ENCODE data around the gene HDAC4. TPM values are rescaled to one million over a fixed set of nuclear protein-coding genes. Genes with fewer than 3 reads are reported as not detected.

The HDAC4 gene
- total and polyA plus RNA-seq, 2 donors from 2014 or later = 2.2 to 56.8 TPM

DNA sequence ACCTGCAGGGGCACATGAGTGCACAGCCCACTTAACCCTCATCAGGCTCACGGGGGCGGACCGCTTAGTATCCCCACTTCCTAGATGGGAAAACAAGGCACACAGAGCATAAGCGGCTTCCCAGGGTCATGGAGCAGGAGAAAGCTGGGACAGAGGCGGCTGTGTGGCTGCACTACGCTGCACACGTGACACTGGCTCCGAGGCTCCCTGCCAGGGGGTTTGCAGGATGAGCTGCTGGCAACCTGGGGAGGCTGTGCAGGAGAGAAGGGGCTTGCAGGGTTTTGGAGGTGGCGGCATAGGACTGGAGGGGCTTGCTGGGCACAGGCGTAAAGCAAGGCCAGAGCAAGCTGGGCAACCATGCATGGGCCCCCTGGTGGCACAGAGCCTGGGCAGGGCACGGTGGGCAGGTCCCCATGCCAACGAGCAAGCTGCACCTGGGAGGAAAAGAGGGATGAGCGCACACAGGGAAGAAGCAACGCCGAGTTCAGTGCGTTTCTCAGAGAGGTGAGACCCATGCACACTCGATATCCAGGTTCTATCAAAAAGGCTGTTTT, 268.6 kb downstream of the HDAC4 start:
- TF ChIP-seq CTCF (IDR thresholded peaks at IDR 0.05; ENCODE audit: borderline replicate concordance, extremely low read depth, insufficient read depth) = no peak
- intact Hi-C loops (cut with DNase I) = no loop called here

DNA sequence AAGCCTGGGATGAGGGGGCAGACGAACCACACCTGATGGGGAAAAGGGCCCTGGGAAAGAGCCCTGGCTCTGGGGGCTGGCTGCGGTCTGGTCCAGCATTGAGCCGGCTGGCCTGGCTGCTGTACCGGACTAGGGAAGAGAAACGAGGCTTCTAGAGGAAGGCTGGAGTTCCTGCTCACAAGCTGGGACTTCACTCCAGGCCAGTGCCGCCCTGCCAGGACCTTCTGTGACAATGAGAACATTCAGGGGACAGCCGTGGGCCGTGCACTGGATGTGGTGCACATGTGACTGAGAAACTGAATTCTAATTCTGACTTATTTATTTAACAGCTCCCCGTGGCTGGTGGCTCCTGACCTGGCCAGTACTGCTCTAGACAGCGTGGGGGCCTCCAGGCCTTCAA, 269.3 kb downstream of the HDAC4 start:
- FAIRE-seq (no peak), DNase-seq (no peak)
- no peaks in the 10 kb centered on the region for H3K27me3 ChIP-seq (ENCODE audit: control insufficient read depth, insufficient read depth, low read length)
- H3K4me1 ChIP-seq (ENCODE audit: control insufficient read depth in 2 of 3, insufficient read depth in 2 of 3, low read depth in 1 of 3, low read length in 3 of 3) = no peaks in the 10 kb centered on the region
- H3K36me3 ChIP-seq (ENCODE audit: control insufficient read depth in 2 of 3, insufficient read depth in 3 of 3, low read length in 3 of 3) = peaks cover 2 to 12% (median 9%) of the 10 kb centered on the region in 3 donors
- H3K9me3 ChIP-seq (ENCODE audit: control insufficient read depth in 2 of 3, insufficient read depth in 1 of 3, low read length in 3 of 3) = no peaks in the 10 kb centered on the region
- intact Hi-C loops (cut with DNase I) = no loop called here
- no peak overlapping the region for H3K27ac ChIP-seq (ENCODE audit: low read depth in 2 of 2, low read length in 2 of 2)
- no peak for TF ChIP-seq CTCF (IDR thresholded peaks at IDR 0.05; ENCODE audit: borderline replicate concordance, extremely low read depth, insufficient read depth)
- no peak overlapping the region for H3K4me3 ChIP-seq (ENCODE audit: low read length in 3 of 3)
- H3K9ac ChIP-seq (ENCODE audit: low read length in 3 of 3) = no peak overlapping the region

More for the DNA sequence above, 268.6 kb downstream of the HDAC4 start:
- DNase-seq = no peak
- H3K27ac ChIP-seq (ENCODE audit: low read depth in 2 of 2, low read length in 2 of 2) = no peak overlapping the region
- no peaks in the 10 kb centered on the region for H3K9me3 ChIP-seq (ENCODE audit: control insufficient read depth in 2 of 3, insufficient read depth in 1 of 3, low read length in 3 of 3)
- no peak for FAIRE-seq
- no peak overlapping the region for H3K9ac ChIP-seq (ENCODE audit: low read length in 3 of 3)
- peaks cover 2 to 12% (median 9%) of the 10 kb centered on the region in 3 donors for H3K36me3 ChIP-seq (ENCODE audit: control insufficient read depth in 2 of 3, insufficient read depth in 3 of 3, low read length in 3 of 3)
- no peaks in the 10 kb centered on the region for H3K4me1 ChIP-seq (ENCODE audit: control insufficient read depth in 2 of 3, insufficient read depth in 2 of 3, low read depth in 1 of 3, low read length in 3 of 3)
- no peak overlapping the region for H3K4me3 ChIP-seq (ENCODE audit: low read length in 3 of 3)
- no peaks in the 10 kb centered on the region for H3K27me3 ChIP-seq (ENCODE audit: control insufficient read depth, insufficient read depth, low read length)

DNA sequence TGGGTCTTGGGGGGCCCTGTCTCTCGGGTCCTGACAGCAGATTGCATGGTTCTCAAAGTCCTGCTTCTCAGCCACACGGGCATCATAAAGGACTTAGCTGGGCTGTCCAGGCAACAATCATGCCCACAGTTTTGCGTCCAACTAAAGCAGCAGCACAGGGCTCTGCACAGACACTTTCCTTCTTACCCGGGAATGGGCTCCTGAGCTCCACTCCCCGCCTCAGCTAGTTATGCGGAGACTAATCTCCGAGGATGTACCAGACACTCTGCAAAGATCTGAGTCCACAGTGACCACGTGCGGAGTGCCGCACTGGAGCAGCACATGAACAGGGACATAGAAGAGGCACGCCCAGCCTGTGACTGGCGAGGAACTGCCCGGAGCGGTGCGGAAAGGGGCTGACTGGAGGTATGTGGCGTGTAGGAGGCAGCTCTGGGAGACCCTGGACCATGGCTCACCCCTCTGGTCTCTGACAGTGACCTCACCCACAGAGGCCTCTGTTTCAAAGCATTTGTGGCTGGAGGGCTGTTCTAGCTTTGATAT, 270.0 kb downstream of the HDAC4 start:
- H3K27ac ChIP-seq (ENCODE audit: low read depth in 2 of 2, low read length in 2 of 2) = no peak overlapping the region
- H3K4me3 ChIP-seq (ENCODE audit: low read length in 3 of 3) = no peak overlapping the region
- FAIRE-seq (no peak), DNase-seq (no peak)
- TF ChIP-seq CTCF (IDR thresholded peaks at IDR 0.05; ENCODE audit: borderline replicate concordance, extremely low read depth, insufficient read depth) = no peak
- no peaks in the 10 kb centered on the region for H3K9me3 ChIP-seq (ENCODE audit: control insufficient read depth in 2 of 3, insufficient read depth in 1 of 3, low read length in 3 of 3)
- H3K9ac ChIP-seq (ENCODE audit: low read length in 3 of 3) = no peak overlapping the region
- H3K4me1 ChIP-seq (ENCODE audit: control insufficient read depth in 2 of 3, insufficient read depth in 2 of 3, low read depth in 1 of 3, low read length in 3 of 3) = no peaks in the 10 kb centered on the region
- intact Hi-C loops (cut with DNase I) = no loop called here
- peaks cover under 1 to 12% (median 9%) of the 10 kb centered on the region in 3 donors for H3K36me3 ChIP-seq (ENCODE audit: control insufficient read depth in 2 of 3, insufficient read depth in 3 of 3, low read length in 3 of 3)
- no peaks in the 10 kb centered on the region for H3K27me3 ChIP-seq (ENCODE audit: control insufficient read depth, insufficient read depth, low read length)
